PC-3 (cell line): ENCODE results near the gene OVCH1. TPM values are rescaled to one million over a fixed set of nuclear protein-coding genes. Genes with fewer than 3 reads are reported as not detected.

Experiments used
- ATAC-seq: fragments of 200-7000 bp; cut with Tn5 transposase; 2 replicates; pipeline ENCODE4 v1.9.1; 2020; ENCODE audit warnings: mild to moderate bottlenecking, moderate library complexity
- BruUV-seq: library from RNA; stranded (reverse); fragments of 400-500 nt; replicated peaks from 2 replicates; lab custom pipeline; 2021; lab: Mats Ljungman, UMichigan
- CTCF ChIA-PET: fragments of 300-600 bp; sonication (Branson Sonifier 250); formaldehyde crosslinking; loops from one replicate; lab custom pipeline; 2022; ENCODE audit warnings: antibody characterized with exemption; lab: Charles Lee
- POLR2A ChIA-PET: fragments of 300-600 bp; sonication (Branson Sonifier 250); formaldehyde crosslinking; loops from one replicate; lab custom pipeline; 2022; ENCODE audit warnings: antibody characterized with exemption; ENCODE audit not compliant: unreplicated experiment; lab: Charles Lee
- DNase-seq: peaks from one replicate; pipeline ENCODE4 v3.0.0-alpha.2; 2015
- H2AFZ ChIP-seq: fragments of 300-600 bp; sonication (generic); 2 replicates; pipeline ENCODE4 v1.6.0; 2016; ENCODE audit warnings: antibody characterized with exemption, low read length
- H3F3A ChIP-seq: fragments of 300-600 bp; sonication (generic); one replicate; pipeline ENCODE4 v1.6.0; 2017; ENCODE audit warnings: antibody characterized with exemption, low read length, control low read depth, mild to moderate bottlenecking; ENCODE audit not compliant: unreplicated experiment
- H3K27ac ChIP-seq: fragments of 300-600 bp; sonication (generic); 2 replicates; pipeline ENCODE4 v1.5.1; 2016; ENCODE audit warnings: mild to moderate bottlenecking, low read length
- H3K27me3 ChIP-seq: fragments of 300-600 bp; sonication (generic); 2 replicates; pipeline ENCODE4 v1.6.1; 2016; ENCODE audit warnings: low read length, mixed read lengths
- H3K36me3 ChIP-seq: fragments of 300-600 bp; sonication (generic); 2 replicates; pipeline ENCODE4 v1.6.1; 2016; ENCODE audit warnings: low read depth, mixed run types, low read length, mixed read lengths
- H3K4me1 ChIP-seq: fragments of 300-600 bp; sonication (generic); 2 replicates; pipeline ENCODE4 v1.5.1; 2016; ENCODE audit warnings: low read length; ENCODE audit not compliant: insufficient read depth
- H3K4me2 ChIP-seq: fragments of 300-600 bp; sonication (generic); 2 replicates; pipeline ENCODE4 v1.6.0; 2016; ENCODE audit warnings: low read length
- H3K4me3 ChIP-seq: fragments of 300-600 bp; sonication (generic); 2 replicates; pipeline ENCODE4 v1.5.1; 2016; ENCODE audit warnings: mild to moderate bottlenecking, low read length, mixed read lengths
- H3K79me2 ChIP-seq: fragments of 300-600 bp; sonication (generic); 2 replicates; pipeline ENCODE4 v1.6.1; 2017; ENCODE audit warnings: low read length, mixed read lengths
- H3K9ac ChIP-seq: fragments of 300-600 bp; sonication (generic); 2 replicates; pipeline ENCODE4 v1.6.0; 2016; ENCODE audit warnings: mild to moderate bottlenecking, low read length
- H3K9me2 ChIP-seq: fragments of 300-600 bp; sonication (generic); replicated peaks from 2 replicates; pipeline ENCODE4 v1.6.1; 2016; ENCODE audit warnings: mixed run types, low read length, mixed read lengths
- H3K9me3 ChIP-seq: fragments of 300-600 bp; sonication (generic); 2 replicates; pipeline ENCODE4 v1.6.1; 2016; ENCODE audit warnings: low read length, mixed read lengths
- H4K20me1 ChIP-seq: fragments of 300-600 bp; sonication (generic); 2 replicates; pipeline ENCODE4 v1.6.1; 2016; ENCODE audit warnings: low read length, mixed read lengths
- CTCF ChIP-seq: fragments of 300-600 bp; sonication (generic); conservative IDR thresholded peaks from 2 replicates; pipeline ENCODE4 v1.5.1; 2017; ENCODE audit warnings: antibody characterized with exemption, low read depth, mild to moderate bottlenecking, low read length
- EZH2 ChIP-seq: fragments of 300-600 bp; sonication (generic); IDR thresholded peaks from one replicate; pipeline ENCODE4 v1.6.1; 2017; ENCODE audit warnings: antibody characterized with exemption, mild to moderate bottlenecking, low read length; ENCODE audit not compliant: unreplicated experiment
- EZH2phosphoT487 ChIP-seq: fragments of 300-600 bp; sonication (generic); IDR thresholded peaks from 2 replicates; pipeline ENCODE4 v1.6.1; 2018; ENCODE audit warnings: mild to moderate bottlenecking, antibody characterized with exemption, low read length, borderline replicate concordance
- intact Hi-C: fragments of 100-400 bp; cut with micrococcal nuclease; formaldehyde crosslinking; loops from 2 replicates; pipeline ENCODE4 v1.9.0; 2023
- total RNA-seq: library from RNA; depleted of rRNA; stranded (reverse); fragments of >200 nt; gene quantifications from 2 replicates; pipeline ENCODE4 v1.2.3, GENCODE V29; 2014

OVCH1 gene
- total RNA-seq, 1 experiment from 2014 or later = not detected

DNA sequence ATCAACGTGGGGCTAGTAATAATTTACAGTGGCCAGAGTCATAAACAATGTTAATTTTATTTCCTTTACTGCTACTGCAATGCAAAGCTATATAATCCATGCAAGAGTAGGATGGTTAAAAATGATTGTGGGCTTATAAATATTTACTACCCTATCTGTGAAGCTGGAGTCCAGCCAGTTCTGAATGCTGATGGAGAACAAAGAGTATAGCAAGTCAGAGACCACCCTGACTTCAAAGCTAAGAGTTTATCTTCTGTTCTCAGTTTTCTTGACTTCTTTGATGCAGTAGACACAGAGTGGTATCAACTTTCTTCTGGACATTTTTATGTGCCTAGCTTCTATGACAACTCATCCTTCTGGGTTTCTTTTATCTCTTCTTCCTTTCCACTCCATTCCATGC is 34.0 kb upstream of the OVCH1 start:
- no peak overlapping the region for H3K9ac ChIP-seq
- no peak overlapping the region for H3K4me3 ChIP-seq
- intact Hi-C loops = no loop called here
- ChIA-PET POLR2A (no interaction called here), CTCF (no interaction called here)
- no peaks in the 10 kb centered on the region for H3K36me3 ChIP-seq
- no peak for DNase-seq
- TF ChIP-seq EZH2phosphoT487 (no peak), EZH2 (no peak), CTCF (no peak)
- H3K4me2 ChIP-seq = no peak overlapping the region
- no peaks in the 10 kb centered on the region for H3K9me3 ChIP-seq
- no peaks in the 10 kb centered on the region for H3K4me1 ChIP-seq
- H2AFZ ChIP-seq = no peak overlapping the region
- no peak for ATAC-seq
- H3F3A ChIP-seq = no peaks in the 10 kb centered on the region
- no peak overlapping the region for H3K27ac ChIP-seq
- BruUV-seq = no TSS peak
- H4K20me1 ChIP-seq = no peaks in the 10 kb centered on the region
- peaks cover 25% of the 10 kb centered on the region for H3K27me3 ChIP-seq
- no peaks in the 10 kb centered on the region for H3K9me2 ChIP-seq
- no peaks in the 10 kb centered on the region for H3K79me2 ChIP-seq

GRCh38 chr12:29530436-29530835 is 33.0 kb upstream of the OVCH1 start:
- no peak for ATAC-seq
- CTCF ChIA-PET = no interaction called here

More at GRCh38 chr12:29530436-29530835, 33.0 kb upstream of the OVCH1 start:
- peaks cover 25% of the 10 kb centered on the region for H3K27me3 ChIP-seq
- H3K36me3 ChIP-seq = no peaks in the 10 kb centered on the region
- intact Hi-C loops = no loop called here
- BruUV-seq = no TSS peak
- H3K4me2 ChIP-seq = no peak overlapping the region
- H3K27ac ChIP-seq = no peak overlapping the region
- no peaks in the 10 kb centered on the region for H3K4me1 ChIP-seq
- TF ChIP-seq EZH2phosphoT487 (no peak), CTCF (no peak), EZH2 (no peak)
- no peak overlapping the region for H2AFZ ChIP-seq
- DNase-seq = no peak
- POLR2A ChIA-PET = no interaction called here
- H3K9ac ChIP-seq = no peak overlapping the region
- H4K20me1 ChIP-seq = no peaks in the 10 kb centered on the region
- no peaks in the 10 kb centered on the region for H3F3A ChIP-seq
- H3K9me2 ChIP-seq = no peaks in the 10 kb centered on the region
- H3K9me3 ChIP-seq = no peaks in the 10 kb centered on the region
- H3K79me2 ChIP-seq = no peaks in the 10 kb centered on the region
- no peak overlapping the region for H3K4me3 ChIP-seq
